IPS DF 4.7 (cell line): ENCODE results near the gene MED23.

Experiments used
- DNase-seq: peaks from one replicate; pipeline ENCODE4 v3.0.0-alpha.2; 2013; ENCODE audit warnings: low spot score; ENCODE audit errors: extremely low read depth

MED23 gene

GRCh38 chr6:131640100-131640499, 12.1 kb upstream of the MED23 start:
- DNase-seq = no peak

DNA sequence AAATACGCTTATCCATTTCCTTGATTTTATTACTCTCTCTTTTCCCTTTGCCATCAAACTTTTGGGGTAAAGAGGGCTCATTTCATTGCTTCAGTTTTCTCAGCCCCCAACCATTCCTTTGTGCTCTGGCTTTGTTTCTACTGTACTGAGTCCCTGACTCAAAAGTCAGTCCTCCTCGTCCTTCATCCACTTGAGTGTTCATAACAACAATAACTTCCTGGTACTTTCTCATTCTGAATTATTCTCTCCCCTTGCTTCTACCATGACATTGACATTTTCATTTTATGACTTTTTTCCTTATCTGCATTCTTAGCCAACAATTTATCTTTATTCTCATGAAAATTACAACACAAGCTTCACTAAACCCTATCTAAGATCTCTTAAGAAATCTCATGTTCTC, 10.0 kb upstream of the MED23 start:
- DNase-seq = no peak

DNA sequence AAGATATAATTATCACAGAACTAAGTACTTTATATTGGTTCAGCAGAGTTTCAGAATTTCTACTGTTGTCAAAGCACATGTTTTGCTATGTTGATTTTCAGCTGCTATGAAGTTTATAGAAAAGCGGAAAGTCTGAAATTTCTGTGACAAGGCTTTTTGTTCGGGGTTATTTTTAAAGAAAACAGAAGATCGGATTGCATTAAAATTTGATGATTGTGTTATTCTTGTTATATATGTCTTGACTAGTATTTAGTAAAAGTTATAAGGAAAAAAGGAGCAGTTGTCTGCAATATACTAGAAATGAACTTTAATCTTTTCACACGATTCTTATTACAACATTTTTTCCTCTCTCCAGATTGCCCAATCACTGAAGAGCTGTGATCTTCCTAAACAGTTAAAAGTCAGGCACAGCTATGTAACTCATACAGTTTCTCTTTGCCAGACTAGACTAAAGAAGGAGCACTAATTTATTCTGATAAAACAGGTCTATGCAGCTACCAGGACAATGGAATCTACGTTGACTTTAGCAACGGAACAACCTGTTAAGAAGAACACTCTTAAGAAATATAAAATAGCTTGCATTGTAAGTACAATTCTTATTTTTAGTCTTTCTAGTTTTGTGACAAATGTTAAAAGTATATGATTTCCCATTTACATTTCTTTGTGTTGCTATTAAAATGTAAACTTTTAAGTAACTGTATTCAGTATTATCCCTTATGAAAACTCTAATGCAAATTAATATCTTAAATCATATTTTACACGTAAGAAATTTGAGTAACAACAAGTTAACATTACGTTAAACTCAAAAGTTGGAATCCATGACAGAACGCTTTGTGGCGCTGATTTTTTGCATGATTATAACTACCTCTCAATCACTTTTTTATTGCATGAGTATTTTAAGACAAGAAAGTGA, 9.1 kb upstream of the MED23 start, which contains the start of gene ENPP3:
ENPP3 (plus strand) TSS at position 423 of the 913 bp plus-strand sequence; CDS start at position 506, 83 bp downstream.
- no peak for DNase-seq

- DNase-seq = no peak
These were observed 7.6 kb upstream of the MED23 start for GRCh38 chr6:131635384-131636340.

GRCh38 chr6:131631625-131632289, 3.7 kb upstream of the MED23 start:
- no peak for DNase-seq

- DNase-seq = no peak
These were observed 1.6 kb upstream of the MED23 start for GRCh38 chr6:131629651-131630050.

- no peak for DNase-seq
These were observed 684 bp upstream of the MED23 start for GRCh38 chr6:131628726-131629125.

GRCh38 chr6:131615275-131615674, 12.8 kb downstream of the MED23 start:
- DNase-seq = no peak

GRCh38 chr6:131613296-131613925, 14.6 kb downstream of the MED23 start:
- no peak for DNase-seq

DNA sequence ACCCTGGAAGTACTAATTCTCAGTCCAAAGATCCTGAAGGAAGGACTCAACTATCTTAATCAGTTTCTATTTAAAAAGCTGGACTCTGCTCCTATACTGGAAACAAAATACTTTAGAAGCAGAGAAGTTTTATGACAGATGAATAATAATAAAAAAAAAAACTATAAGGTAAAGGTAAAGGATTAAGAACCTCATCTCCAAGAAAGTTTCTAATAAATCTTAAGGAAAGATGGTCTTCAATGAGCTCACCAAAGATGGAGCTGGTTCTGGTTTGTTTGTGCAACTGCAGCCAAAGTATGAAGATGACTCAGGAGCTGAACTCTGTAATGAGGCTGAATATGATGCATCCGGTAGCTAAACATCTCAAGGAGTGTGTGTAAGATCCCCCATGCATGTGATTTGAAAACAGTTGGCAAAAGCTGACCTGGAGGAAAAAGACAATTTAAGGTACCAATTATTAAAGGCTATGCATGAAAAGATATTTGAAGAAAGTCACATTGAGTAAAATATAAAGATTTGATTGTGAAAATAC, 25.2 kb downstream of the MED23 start:
- no peak for DNase-seq

- DNase-seq = no peak
These were observed 27.3 kb downstream of the MED23 start for GRCh38 chr6:131600716-131601115.

DNA sequence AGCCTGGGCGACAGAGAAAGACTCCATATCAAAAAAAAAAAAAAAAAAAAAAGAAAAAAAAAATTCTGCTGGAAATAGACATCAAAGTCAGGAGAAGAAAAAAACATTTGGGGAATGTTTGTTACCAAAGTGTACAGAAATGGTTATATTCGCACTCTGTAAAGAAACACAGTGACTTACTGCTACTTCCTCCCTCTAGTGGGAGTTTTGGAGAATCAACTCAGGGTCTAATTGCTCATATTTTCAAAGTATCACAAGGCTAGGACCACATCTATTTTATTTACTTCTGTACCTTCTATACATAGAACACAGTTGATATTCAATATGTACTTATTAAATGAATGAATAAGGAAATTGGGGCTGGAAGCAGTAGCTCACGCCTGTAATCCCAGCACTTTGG, 30.6 kb downstream of the MED23 start:
- no peak for DNase-seq

DNA sequence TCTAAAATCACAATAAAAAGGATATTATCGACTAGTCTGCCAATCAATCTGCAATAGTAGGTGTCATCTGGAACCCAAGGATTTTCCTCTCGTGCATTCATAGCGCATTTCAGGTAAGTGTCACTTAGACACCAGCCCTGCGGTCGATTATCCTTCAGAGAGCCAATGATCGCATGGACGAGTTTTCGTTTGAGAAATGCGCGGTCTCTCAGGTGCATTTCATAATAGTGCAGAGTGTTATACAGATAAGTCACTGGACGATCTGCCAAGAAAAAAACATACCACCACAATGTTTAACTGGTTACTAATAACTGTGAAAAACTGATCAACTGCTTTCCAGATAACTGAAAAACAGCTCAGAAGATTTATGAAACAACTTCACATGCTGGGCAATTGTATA, 34.0 kb downstream of the MED23 start:
- no peak for DNase-seq

DNA sequence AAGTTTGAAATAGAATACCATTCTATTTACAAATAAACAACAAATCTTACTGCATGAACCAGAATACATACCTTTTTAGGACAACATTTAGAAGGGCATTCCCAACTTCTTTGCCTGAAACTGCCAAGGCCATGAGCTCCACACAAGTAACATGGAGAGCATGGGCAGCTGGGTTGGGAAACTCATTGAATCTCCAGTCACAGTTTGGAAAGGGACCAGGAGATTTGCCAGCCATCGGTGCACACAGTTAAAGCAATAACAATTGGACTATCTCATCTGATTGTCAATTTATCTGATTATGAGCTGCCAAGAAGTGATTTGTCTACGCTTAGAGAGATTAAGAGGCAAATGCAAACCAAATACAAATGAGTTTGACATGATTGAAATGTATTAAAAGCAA, 35.1 kb downstream of the MED23 start:
- no peak for DNase-seq

GRCh38 chr6:131588643-131589042, 39.4 kb downstream of the MED23 start:
- DNase-seq = no peak

GRCh38 chr6:131587909-131588308, 40.1 kb downstream of the MED23 start:
- no peak for DNase-seq

GRCh38 chr6:131586543-131586942, 41.5 kb downstream of the MED23 start:
- DNase-seq = no peak

DNA sequence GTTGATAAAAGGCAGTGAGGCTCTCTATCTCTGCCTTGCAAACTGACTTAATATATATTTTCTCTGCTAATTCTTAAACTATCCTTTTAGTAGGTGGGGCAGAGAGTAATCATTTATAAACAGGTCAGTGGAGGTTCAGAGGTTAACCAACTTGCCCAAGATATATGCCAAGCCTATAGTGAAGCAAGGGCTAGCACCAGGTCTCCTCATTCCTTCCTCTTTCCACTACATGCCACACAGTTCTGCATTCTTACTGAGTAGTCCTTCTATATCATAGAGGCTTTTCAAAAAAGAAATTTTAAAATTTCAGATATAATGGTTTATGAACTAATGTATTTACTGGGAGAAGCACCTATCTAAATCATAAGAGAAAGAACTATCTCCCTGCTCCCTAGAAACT, 46.5 kb downstream of the MED23 start:
- DNase-seq = no peak

GRCh38 chr6:131575834-131576478, 52.1 kb downstream of the MED23 start:
- no peak for DNase-seq

DNA sequence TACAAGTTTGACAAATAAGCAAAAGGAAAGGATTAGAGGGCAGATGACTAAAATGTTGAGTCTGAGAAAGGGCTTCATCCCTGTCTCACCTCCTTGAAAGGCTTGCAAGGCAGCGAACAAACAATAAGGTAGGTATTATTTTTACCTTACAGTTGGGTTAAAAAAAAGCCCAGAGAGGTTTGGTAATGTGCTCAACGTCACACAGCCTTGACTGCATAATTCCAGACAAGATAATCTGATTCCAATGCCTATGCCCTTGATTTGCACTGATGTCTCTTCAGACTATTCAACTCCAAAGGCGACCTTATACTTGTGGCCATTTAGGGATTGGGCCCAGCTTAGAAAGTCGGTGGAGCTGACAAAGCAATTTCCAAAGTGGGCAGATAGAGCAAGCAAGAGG, 53.4 kb downstream of the MED23 start:
- no peak for DNase-seq
